Adipocyte (in vitro differentiated cells): ENCODE results near the gene NSUN4.
A peak's percentile ranks its signal among the peaks of the same experiment; 100 is the strongest.
"Not testable (repeated sequence)": the region's sequence is repeated elsewhere in the genome, so short reads cannot be mapped to it uniquely, and the experiment has no call there.

ENCODE experiments used
- DNase-seq: peaks from one replicate; pipeline ENCODE4 v3.0.0-alpha.2; 2015; ENCODE audit warnings: low read depth
- H3K27me3 ChIP-seq: replicated peaks from 2 replicates; pipeline ENCODE4 v1.7.0; 2013; ENCODE audit warnings: mild to moderate bottlenecking, low read length, moderate library complexity; ENCODE audit not compliant: control insufficient read depth, insufficient read depth
- H3K36me3 ChIP-seq: 2 replicates; pipeline ENCODE4 v1.7.0; 2013; ENCODE audit warnings: low read length, mild to moderate bottlenecking, moderate library complexity; ENCODE audit not compliant: control insufficient read depth, insufficient read depth, severe bottlenecking
- H3K4me1 ChIP-seq: 2 replicates; pipeline ENCODE4 v1.7.0; 2013; ENCODE audit warnings: mild to moderate bottlenecking, low read length, moderate library complexity; ENCODE audit not compliant: control insufficient read depth, insufficient read depth
- H3K4me3 ChIP-seq: 2 replicates; pipeline ENCODE4 v1.7.0; 2013; ENCODE audit warnings: mild to moderate bottlenecking, low read length, moderate library complexity
- H3K9ac ChIP-seq: 2 replicates; pipeline ENCODE4 v1.7.0; 2013; ENCODE audit warnings: mild to moderate bottlenecking, low read length, moderate library complexity
- H3K9me3 ChIP-seq: 2 replicates; pipeline ENCODE4 v1.7.0; 2013; ENCODE audit warnings: mild to moderate bottlenecking, low read length, moderate library complexity; ENCODE audit not compliant: control insufficient read depth

Gene NSUN4

GRCh38 chr1:46309401-46310159 lies 31.0 kb upstream of the NSUN4 start:
- no peak for DNase-seq
- Histone ChIP-seq H3K4me1 (peaks cover 41% of the 10 kb centered on the region), H3K36me3 (peaks cover 50% of the 10 kb centered on the region), H3K27me3 (no peaks in the 10 kb centered on the region), H3K9ac (no peak overlapping the region), H3K9me3 (no peaks in the 10 kb centered on the region), H3K4me3 (no peak overlapping the region)

GRCh38 chr1:46310321-46310720 lies 30.3 kb upstream of the NSUN4 start:
- DNase-seq: no peak
- no peaks in the 10 kb centered on the region for H3K9me3 ChIP-seq
- no peak overlapping the region for H3K4me3 ChIP-seq
- H3K4me1 ChIP-seq: peaks cover 37% of the 10 kb centered on the region
- no peak overlapping the region for H3K9ac ChIP-seq
- H3K27me3 ChIP-seq: no peaks in the 10 kb centered on the region
- H3K36me3 ChIP-seq: peaks cover 55% of the 10 kb centered on the region

- peaks cover 54% of the 10 kb centered on the region for H3K36me3 ChIP-seq
- H3K27me3 ChIP-seq: no peaks in the 10 kb centered on the region
- no peak overlapping the region for H3K4me3 ChIP-seq
- DNase-seq: peak; percentile 59
- no peak overlapping the region for H3K9ac ChIP-seq
- no peaks in the 10 kb centered on the region for H3K9me3 ChIP-seq
- H3K4me1 ChIP-seq: no peaks in the 10 kb centered on the region
Observed at GRCh38 chr1:46315669-46316403, 24.8 kb upstream of the NSUN4 start.

- H3K4me3 ChIP-seq: no peak overlapping the region
- no peak for DNase-seq
- H3K27me3 ChIP-seq: no peaks in the 10 kb centered on the region
- no peaks in the 10 kb centered on the region for H3K9me3 ChIP-seq
- peaks cover 43% of the 10 kb centered on the region for H3K36me3 ChIP-seq
- no peak overlapping the region for H3K9ac ChIP-seq
- no peaks in the 10 kb centered on the region for H3K4me1 ChIP-seq
Observed at GRCh38 chr1:46317323-46317722, 23.3 kb upstream of the NSUN4 start.

GRCh38 chr1:46319301-46319700 lies 21.3 kb upstream of the NSUN4 start:
- H3K36me3 ChIP-seq: peaks cover 26% of the 10 kb centered on the region
- not testable (repeated sequence) for H3K9me3 ChIP-seq, H3K27me3 ChIP-seq, H3K4me1 ChIP-seq, H3K4me3 ChIP-seq, DNase-seq, H3K9ac ChIP-seq

- H3K9me3 ChIP-seq, H3K27me3 ChIP-seq, H3K4me3 ChIP-seq, H3K4me1 ChIP-seq, DNase-seq, H3K9ac ChIP-seq: not testable (repeated sequence)
- peaks cover 18% of the 10 kb centered on the region for H3K36me3 ChIP-seq
Observed at GRCh38 chr1:46319960-46320914, 20.4 kb upstream of the NSUN4 start.

- H3K9me3 ChIP-seq: not testable (repeated sequence)
Observed at GRCh38 chr1:46322191-46322590, 18.4 kb upstream of the NSUN4 start.

GRCh38 chr1:46325285-46326076 lies 15.1 kb upstream of the NSUN4 start:
- not testable (repeated sequence) for H3K9ac ChIP-seq, H3K36me3 ChIP-seq, H3K4me1 ChIP-seq, H3K4me3 ChIP-seq, H3K27me3 ChIP-seq, H3K9me3 ChIP-seq, DNase-seq

More at GRCh38 chr1:46322191-46322590, 18.4 kb upstream of the NSUN4 start:
- not testable (repeated sequence) for H3K4me1 ChIP-seq, H3K4me3 ChIP-seq, H3K27me3 ChIP-seq, H3K9ac ChIP-seq, DNase-seq, H3K36me3 ChIP-seq

- H3K4me3 ChIP-seq, DNase-seq, H3K27me3 ChIP-seq, H3K9ac ChIP-seq, H3K36me3 ChIP-seq, H3K4me1 ChIP-seq, H3K9me3 ChIP-seq: not testable (repeated sequence)
Observed at GRCh38 chr1:46328182-46328581, 12.4 kb upstream of the NSUN4 start.

GRCh38 chr1:46329807-46330206 lies 10.8 kb upstream of the NSUN4 start:
- not testable (repeated sequence) for H3K27me3 ChIP-seq, H3K9me3 ChIP-seq, DNase-seq, H3K36me3 ChIP-seq, H3K4me3 ChIP-seq, H3K9ac ChIP-seq, H3K4me1 ChIP-seq
